ENCODE measurements around the gene PSMA5.

The PSMA5 gene

GRCh38 chr1:109354929-109355328 lies 71.3 kb downstream of the PSMA5 start:
- no peak overlapping the region for H3K27ac ChIP-seq (ENCODE audit: extremely low read depth, low read depth, low read length)
- peaks cover 5 to 43% of the 10 kb centered on the region in 2 experiments for H3K36me3 ChIP-seq (ENCODE audit: control insufficient read depth in 2 of 2, insufficient read depth in 1 of 2, low read length in 2 of 2)
- no peaks in the 10 kb centered on the region for H3K9me3 ChIP-seq (ENCODE audit: control insufficient read depth, insufficient read depth, low read depth, low read length)
- no peak for TF ChIP-seq SCRT2 (tag by site-specific recombination; IDR thresholded peaks at IDR 0.05)
- no peak for TF ChIP-seq ZBTB6 (tag by site-specific recombination; IDR thresholded peaks at IDR 0.05)
- no peak for TF ChIP-seq ZNF580 (tag by site-specific recombination; IDR thresholded peaks at IDR 0.05)
- no peak for TF ChIP-seq ZFP69B (tag by site-specific recombination; IDR thresholded peaks at IDR 0.05)
- TF ChIP-seq ZNF513 (tag by site-specific recombination; IDR thresholded peaks at IDR 0.05), result no peak
- ChIA-PET CTCF (interaction anchor here (0.7 to 2.0 kb wide), 2 partner anchors 29 to 177 kb away, joined by 5 read pairs; no protein-coding TSS in a partner anchor), POLR2A (no interaction called here)
- H3K4me3 ChIP-seq (ENCODE audit: low read depth, low read length), result no peak overlapping the region
- H3K4me1 ChIP-seq (ENCODE audit: control insufficient read depth, insufficient read depth, low read length), result no peaks in the 10 kb centered on the region

- TF ChIP-seq ZNF112 (tag by site-specific recombination; IDR thresholded peaks at IDR 0.05) (no peak), ZNF292 (tag by site-specific recombination; IDR thresholded peaks at IDR 0.05; ENCODE audit: borderline replicate concordance, low read depth) (no peak), ZNF362 (tag by site-specific recombination; IDR thresholded peaks at IDR 0.05) (no peak), ZNF211 (tag by site-specific recombination; IDR thresholded peaks at IDR 0.05; ENCODE audit: low read depth) (no peak), BCL11B (tag by site-specific recombination; IDR thresholded peaks at IDR 0.05; ENCODE audit: low read depth) (no peak), ZNF121 (tag by site-specific recombination; IDR thresholded peaks at IDR 0.05) (no peak), ZNF23 (tag by site-specific recombination; IDR thresholded peaks at IDR 0.05; ENCODE audit: borderline replicate concordance) (no peak), ZNF707 (tag by site-specific recombination; IDR thresholded peaks at IDR 0.05) (no peak), ZNF184 (tag by site-specific recombination; IDR thresholded peaks at IDR 0.05) (no peak), ZNF521 (tag by site-specific recombination; IDR thresholded peaks at IDR 0.05) (no peak), ZSCAN16 (tag by site-specific recombination; IDR thresholded peaks at IDR 0.05) (no peak), ZNF157 (tag by site-specific recombination; IDR thresholded peaks at IDR 0.05) (no peak), ZNF843 (tag by site-specific recombination; IDR thresholded peaks at IDR 0.05) (no peak), ZNF18 (tag by site-specific recombination; IDR thresholded peaks at IDR 0.05) (no peak), PRDM6 (tag by site-specific recombination; IDR thresholded peaks at IDR 0.05) (no peak), MYNN (tag by site-specific recombination; IDR thresholded peaks at IDR 0.05; ENCODE audit: borderline replicate concordance) (no peak), TCF7L2 (IDR thresholded peaks at IDR 0.05; ENCODE audit: borderline replicate concordance, low read depth, low read length) (no peak), YY2 (tag by site-specific recombination; IDR thresholded peaks at IDR 0.05) (no peak), ZNF596 (tag by site-specific recombination; IDR thresholded peaks at IDR 0.05) (no peak), ZNF677 (tag by site-specific recombination; IDR thresholded peaks at IDR 0.05) (no peak)
- Histone ChIP-seq H3K27ac (ENCODE audit: extremely low read depth, low read depth, low read length) (no peak overlapping the region), H3K36me3 (ENCODE audit: control insufficient read depth in 2 of 2, insufficient read depth in 1 of 2, low read length in 2 of 2) (peaks cover 19 to 70% of the 10 kb centered on the region in 2 experiments), H3K4me3 (ENCODE audit: low read depth, low read length) (no peak overlapping the region), H3K4me1 (ENCODE audit: control insufficient read depth, insufficient read depth, low read length) (no peaks in the 10 kb centered on the region), H3K9me3 (ENCODE audit: control insufficient read depth, insufficient read depth, low read depth, low read length) (no peaks in the 10 kb centered on the region)
- CTCF ChIA-PET, result interaction anchor here (0.6 kb wide), 3 partner anchors 32 to 363 kb away, joined by 3 to 5 read pairs (median 4); no protein-coding TSS in a partner anchor
- POLR2A ChIA-PET, result no interaction called here
Observed at GRCh38 chr1:109351457-109351856, 74.8 kb downstream of the PSMA5 start.

Measured in HEK293 (cell line).